K562 (cell line): ENCODE data around the gene WDR47. TPM values are rescaled to one million over a fixed set of nuclear protein-coding genes. Genes with fewer than 3 reads are reported as not detected.

ENCODE experiments used
- ATF1 ChIP-seq, 2 experiments: fragments of 450-650 bp in 1 of 2; IDR thresholded peaks; 2 replicates each; pipeline ENCODE4 v1.6.1; 2016; ENCODE audit warnings: missing compliant biosample characterization in 1 of 2, missing genetic modification characterization in 1 of 2
- C11orf30 ChIP-seq: fragments of 450-650 bp; IDR thresholded peaks from 2 replicates; pipeline ENCODE4 v1.6.1; 2016; ENCODE audit warnings: low read depth, mild to moderate bottlenecking
- DPF2 ChIP-seq: fragments of 450-650 bp; IDR thresholded peaks from 2 replicates; pipeline ENCODE4 v1.6.1; 2016
- ETV1 ChIP-seq: fragments of 450-650 bp; conservative IDR thresholded peaks from 2 replicates; pipeline ENCODE4 v1.6.1; 2016; ENCODE audit warnings: missing genetic modification characterization, control low read depth, low read depth, missing compliant biosample characterization
- HDAC1 ChIP-seq, 2 experiments: fragments of 450-650 bp; IDR thresholded peaks; 2 replicates each; pipeline ENCODE4 v1.6.1; 2016 to 2017; ENCODE audit warnings: inconsistent platforms in 1 of 2, mild to moderate bottlenecking in 1 of 2, moderate library complexity in 1 of 2
- MAFF ChIP-seq: IDR thresholded peaks from 2 replicates; pipeline ENCODE4 v1.6.1; 2012; ENCODE audit warnings: low read length, improper control_type of control experiment
- MAFG ChIP-seq: fragments of 450-650 bp; conservative IDR thresholded peaks from 2 replicates; pipeline ENCODE4 v1.6.1; 2016; ENCODE audit warnings: missing genetic modification characterization, missing compliant biosample characterization
- NCOA1 ChIP-seq: fragments of 450-650 bp; IDR thresholded peaks from 2 replicates; pipeline ENCODE4 v1.6.1; 2016; ENCODE audit warnings: low read depth
- NFATC3 ChIP-seq: fragments of 450-650 bp; IDR thresholded peaks from 2 replicates; pipeline ENCODE4 v1.6.1; 2017; ENCODE audit warnings: mild to moderate bottlenecking
- NFE2 ChIP-seq: IDR thresholded peaks from 2 replicates; pipeline ENCODE4 v1.6.1; 2014; ENCODE audit warnings: antibody characterized with exemption, low read depth
- PTBP1 ChIP-seq: fragments of 200-400 bp; formaldehyde crosslinking; IDR thresholded peaks from 2 replicates; pipeline ENCODE4 v1.6.1; 2017; ENCODE audit warnings: low read depth, low read length
- SMARCA4 ChIP-seq: fragments of 450-650 bp; IDR thresholded peaks from 2 replicates; pipeline ENCODE4 v1.6.1; 2016
- SMARCE1 ChIP-seq: fragments of 450-650 bp; IDR thresholded peaks from 2 replicates; pipeline ENCODE4 v1.7.1; 2016; ENCODE audit warnings: mild to moderate bottlenecking
- TOE1 ChIP-seq, 2 experiments: fragments of 450-650 bp in 1 of 2; sonication (generic) in 1 of 2; formaldehyde crosslinking in 1 of 2; IDR thresholded peaks; 2 replicates each; pipeline versions ENCODE4 v1.7.1 to v1.8.0; 2016 to 2022; ENCODE audit warnings: borderline replicate concordance in 2 of 2, mild to moderate bottlenecking in 2 of 2, antibody characterized with exemption in 1 of 2, inconsistent platforms in 1 of 2, low read depth in 1 of 2, missing genetic modification reagents in 1 of 2, moderate library complexity in 1 of 2
- YY1 ChIP-seq, 3 experiments: IDR thresholded peaks; 2 replicates each; pipeline ENCODE4 v1.6.1; 2011; ENCODE audit warnings: low read length in 2 of 3, mild to moderate bottlenecking in 2 of 3, moderate library complexity in 2 of 3, borderline replicate concordance in 1 of 3, control low read depth in 1 of 3, low read depth in 1 of 3; ENCODE audit not compliant: insufficient read depth in 3 of 3, insufficient replicate concordance in 2 of 3, control insufficient read depth in 1 of 3, insufficient read length in 1 of 3; ENCODE audit errors: extremely low read depth in 1 of 3
- ZEB2 ChIP-seq: fragments of 450-650 bp; IDR thresholded peaks from 2 replicates; pipeline ENCODE4 v1.6.1; 2016
- ZKSCAN3 ChIP-seq: fragments of 250-450 bp; sonication (Bioruptor Pico); IDR thresholded peaks from 2 replicates; pipeline ENCODE4 v1.4.0; 2020
- ZNF316 ChIP-seq: fragments of 450-650 bp; IDR thresholded peaks from 2 replicates; pipeline ENCODE4 v1.6.1; 2016
- ZNF384 ChIP-seq: IDR thresholded peaks from 2 replicates; pipeline ENCODE4 v1.6.1; 2012; ENCODE audit warnings: low read depth, low read length, improper control_type of control experiment
- polyA plus RNA-seq, 8 experiments: library from polyadenylated mRNA; depleted of rRNA in 4 of 8; stranded (reverse) in 5 of 8; unstranded in 3 of 8; fragments of >200 nt; fragmentation: Nextera tagmentation in 2 of 8; fragmentation: Illumina TruSeq in 1 of 8; extraction: Ambion mirVana in 2 of 8; extraction: Trizol in 1 of 8; gene quantifications; 2 replicates each; pipeline versions ENCODE4 v1.2.1 to v1.2.3, GENCODE V29; 2011 to 2014; ENCODE audit warnings: inconsistent platforms in 1 of 8, missing spikeins in 1 of 8
- total RNA-seq, 7 experiments: library from RNA; depleted of rRNA in 6 of 7; stranded (reverse); fragments of >200 nt in 6 of 7; fragmentation: Illumina TruSeq in 2 of 7; extraction: Trizol in 2 of 7; gene quantifications; 2 replicates each; pipeline versions ENCODE4 v1.2.1 to v1.2.3, GENCODE V29; 2011 to 2021; ENCODE audit warnings: low replicate concordance in 1 of 7
- TF ChIP-seq, protein P1 (sequence below), 2 experiments: fragments of 450-650 bp in 1 of 2; sonication (generic) in 1 of 2; formaldehyde crosslinking in 1 of 2; IDR thresholded peaks; 2 replicates each; pipeline versions ENCODE4 v1.7.1 to v1.9.0; 2016 to 2022; ENCODE audit warnings: inconsistent platforms in 1 of 2, mild to moderate bottlenecking in 1 of 2, missing genetic modification reagents in 1 of 2

WDR47 gene
- total and polyA plus RNA-seq, 9 of the 15 experiments (the other 6 are each of a cell fraction or from before 2014, with no cell fraction given) = 1.3 to 10.1 (median 4.9) TPM

DNA sequence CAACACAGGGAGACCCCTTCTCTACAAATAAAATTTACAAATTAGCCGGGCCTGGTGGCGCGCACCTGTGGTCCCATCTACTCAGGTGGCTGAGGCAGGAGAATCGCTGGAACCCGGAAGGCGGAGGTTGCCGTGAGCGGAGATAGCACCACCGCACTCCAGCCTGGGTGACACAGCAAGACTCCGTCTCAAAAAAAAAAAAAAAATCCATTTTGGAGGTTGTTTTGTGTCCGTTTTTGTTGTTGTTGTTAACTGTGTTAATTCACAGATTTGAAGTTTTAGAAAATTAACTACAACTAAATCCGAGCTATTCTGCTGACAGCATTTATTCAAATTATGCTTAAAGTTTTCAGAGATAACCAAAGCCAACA lies 79.2 kb downstream of the WDR47 start (continued):
- TF ChIP-seq, protein P1, sequence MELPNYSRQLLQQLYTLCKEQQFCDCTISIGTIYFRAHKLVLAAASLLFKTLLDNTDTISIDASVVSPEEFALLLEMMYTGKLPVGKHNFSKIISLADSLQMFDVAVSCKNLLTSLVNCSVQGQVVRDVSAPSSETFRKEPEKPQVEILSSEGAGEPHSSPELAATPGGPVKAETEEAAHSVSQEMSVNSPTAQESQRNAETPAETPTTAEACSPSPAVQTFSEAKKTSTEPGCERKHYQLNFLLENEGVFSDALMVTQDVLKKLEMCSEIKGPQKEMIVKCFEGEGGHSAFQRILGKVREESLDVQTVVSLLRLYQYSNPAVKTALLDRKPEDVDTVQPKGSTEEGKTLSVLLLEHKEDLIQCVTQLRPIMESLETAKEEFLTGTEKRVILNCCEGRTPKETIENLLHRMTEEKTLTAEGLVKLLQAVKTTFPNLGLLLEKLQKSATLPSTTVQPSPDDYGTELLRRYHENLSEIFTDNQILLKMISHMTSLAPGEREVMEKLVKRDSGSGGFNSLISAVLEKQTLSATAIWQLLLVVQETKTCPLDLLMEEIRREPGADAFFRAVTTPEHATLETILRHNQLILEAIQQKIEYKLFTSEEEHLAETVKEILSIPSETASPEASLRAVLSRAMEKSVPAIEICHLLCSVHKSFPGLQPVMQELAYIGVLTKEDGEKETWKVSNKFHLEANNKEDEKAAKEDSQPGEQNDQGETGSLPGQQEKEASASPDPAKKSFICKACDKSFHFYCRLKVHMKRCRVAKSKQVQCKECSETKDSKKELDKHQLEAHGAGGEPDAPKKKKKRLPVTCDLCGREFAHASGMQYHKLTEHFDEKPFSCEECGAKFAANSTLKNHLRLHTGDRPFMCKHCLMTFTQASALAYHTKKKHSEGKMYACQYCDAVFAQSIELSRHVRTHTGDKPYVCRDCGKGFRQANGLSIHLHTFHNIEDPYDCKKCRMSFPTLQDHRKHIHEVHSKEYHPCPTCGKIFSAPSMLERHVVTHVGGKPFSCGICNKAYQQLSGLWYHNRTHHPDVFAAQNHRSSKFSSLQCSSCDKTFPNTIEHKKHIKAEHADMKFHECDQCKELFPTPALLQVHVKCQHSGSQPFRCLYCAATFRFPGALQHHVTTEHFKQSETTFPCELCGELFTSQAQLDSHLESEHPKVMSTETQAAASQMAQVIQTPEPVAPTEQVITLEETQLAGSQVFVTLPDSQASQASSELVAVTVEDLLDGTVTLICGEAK (IDR thresholded peaks at IDR 0.05) = peak; percentile 67; the same call in 1 of the 2 replicates
- TF ChIP-seq, protein P1 (CRISPR knock-in tag; IDR thresholded peaks at IDR 0.05) = no peak
- peak; percentile 49; the same call in 1 of the 2 replicates for TF ChIP-seq SMARCA4
- peak; percentile 75 for TF ChIP-seq C11orf30
- no peak for TF ChIP-seq YY1 (IDR thresholded peaks at IDR 0.05; ENCODE audit: borderline replicate concordance in 1 of 3, control insufficient read depth in 1 of 3, extremely low read depth in 1 of 3, insufficient read depth in 3 of 3, insufficient read length in 1 of 3, insufficient replicate concordance in 2 of 3, low read depth in 1 of 3, low read length in 2 of 3)
- peak; percentile 88 for TF ChIP-seq ZNF384
- TF ChIP-seq ZEB2 = peak; percentile 54; the same call in 1 of the 2 replicates
- TF ChIP-seq ATF1 (CRISPR knock-in tag; IDR thresholded peaks at IDR 0.05) = no peak
- no peak for TF ChIP-seq ATF1 (tag; IDR thresholded peaks at IDR 0.05)
- no peak for TF ChIP-seq ZKSCAN3 (CRISPR knock-in tag)
- TF ChIP-seq NCOA1 = 0 out of 2 replicates have a peak, but pooled peaks have one; percentile 14
- peak; percentile 35; the same call in 1 of the 2 replicates for TF ChIP-seq NFATC3
- no peak for TF ChIP-seq TOE1 (IDR thresholded peaks at IDR 0.05; ENCODE audit: borderline replicate concordance)
- TF ChIP-seq TOE1 (CRISPR knock-in tag; IDR thresholded peaks at IDR 0.05; ENCODE audit: borderline replicate concordance, low read depth) = no peak; the same call in 1 of the 2 replicates
- peak; percentile 58 for TF ChIP-seq MAFF
- peak; percentile 75 for TF ChIP-seq ZNF316
- TF ChIP-seq ETV1 (tag) = peak; percentile 44; the same call in 1 of the 2 replicates
- peak; percentile 48; the same call in 1 of the 2 replicates for TF ChIP-seq SMARCE1
- peak; percentile 55 for TF ChIP-seq MAFG
- TF ChIP-seq NFE2 = peak; percentile 88
- TF ChIP-seq DPF2 = peak; percentile 46; the same call in 1 of the 2 replicates
- TF ChIP-seq HDAC1 (IDR thresholded peaks at IDR 0.05) = no peak
- no peak for TF ChIP-seq PTBP1
